Loucy (cell line): Measurements from ENCODE around the gene DPH6.

Experiments
- H2AFZ ChIP-seq: fragments of 200-600 bp; sonication (generic); 2 replicates; pipeline ENCODE4 v1.6.0; 2016; ENCODE audit warnings: antibody characterized with exemption, mild to moderate bottlenecking, low read length, moderate library complexity
- H3F3A ChIP-seq: fragments of 200-600 bp; 2 replicates; pipeline ENCODE4 v1.6.0; 2016; ENCODE audit warnings: antibody characterized with exemption, low read depth, mild to moderate bottlenecking
- H3K27me3 ChIP-seq: fragments of 200-600 bp; sonication (generic); 2 replicates; pipeline ENCODE4 v1.6.1; 2014; ENCODE audit warnings: low read length, mild to moderate bottlenecking; ENCODE audit not compliant: insufficient read depth, poor library complexity, severe bottlenecking
- H3K36me3 ChIP-seq: fragments of 200-600 bp; sonication (generic); 2 replicates; pipeline ENCODE4 v1.6.1; 2016; ENCODE audit warnings: low read length; ENCODE audit not compliant: insufficient read depth
- H3K4me1 ChIP-seq: fragments of 200-600 bp; sonication (generic); 2 replicates; pipeline ENCODE4 v1.5.1; 2014; ENCODE audit warnings: low read length, mild to moderate bottlenecking; ENCODE audit not compliant: insufficient read depth, poor library complexity, severe bottlenecking
- H3K4me2 ChIP-seq: fragments of 200-600 bp; sonication (generic); 2 replicates; pipeline ENCODE4 v1.6.0; 2014; ENCODE audit warnings: antibody characterized with exemption, low read length, low read depth, mild to moderate bottlenecking; ENCODE audit not compliant: poor library complexity, severe bottlenecking
- H3K4me3 ChIP-seq: fragments of 200-600 bp; sonication (generic); 2 replicates; pipeline ENCODE4 v1.5.1; 2014; ENCODE audit warnings: low read length, mild to moderate bottlenecking, mixed read lengths; ENCODE audit not compliant: poor library complexity, severe bottlenecking
- H3K79me2 ChIP-seq: fragments of 200-600 bp; sonication (generic); 2 replicates; pipeline ENCODE4 v1.6.1; 2014; ENCODE audit warnings: low read length; ENCODE audit not compliant: insufficient read depth
- H3K9ac ChIP-seq: fragments of 200-600 bp; sonication (generic); 2 replicates; pipeline ENCODE4 v1.6.0; 2014; ENCODE audit warnings: mild to moderate bottlenecking, low read depth, low read length, moderate library complexity; ENCODE audit not compliant: poor library complexity, severe bottlenecking
- H3K9me2 ChIP-seq: fragments of 200-600 bp; sonication (generic); replicated peaks from 2 replicates; pipeline ENCODE4 v1.6.1; 2016; ENCODE audit warnings: low read depth, low read length, mixed read lengths
- H3K9me3 ChIP-seq: fragments of 200-600 bp; sonication (generic); 2 replicates; pipeline ENCODE4 v1.6.1; 2014; ENCODE audit warnings: mild to moderate bottlenecking, antibody characterized with exemption, low read length, low read depth; ENCODE audit not compliant: insufficient read depth
- H4K20me1 ChIP-seq: fragments of 200-600 bp; sonication (generic); 2 replicates; pipeline ENCODE4 v1.6.0; 2014; ENCODE audit warnings: antibody characterized with exemption, low read length, mild to moderate bottlenecking; ENCODE audit not compliant: insufficient read depth, poor library complexity, severe bottlenecking
- CTCF ChIP-seq: fragments of 200-600 bp; sonication (generic); conservative IDR thresholded peaks from 2 replicates; pipeline ENCODE4 v1.5.1; 2014; ENCODE audit warnings: mild to moderate bottlenecking, antibody characterized with exemption, low read length
- EZH2phosphoT487 ChIP-seq: fragments of 200-600 bp; IDR thresholded peaks from 2 replicates; pipeline ENCODE4 v1.6.1; 2018; ENCODE audit warnings: antibody characterized with exemption, mild to moderate bottlenecking, moderate library complexity, borderline replicate concordance

The DPH6 gene

DNA sequence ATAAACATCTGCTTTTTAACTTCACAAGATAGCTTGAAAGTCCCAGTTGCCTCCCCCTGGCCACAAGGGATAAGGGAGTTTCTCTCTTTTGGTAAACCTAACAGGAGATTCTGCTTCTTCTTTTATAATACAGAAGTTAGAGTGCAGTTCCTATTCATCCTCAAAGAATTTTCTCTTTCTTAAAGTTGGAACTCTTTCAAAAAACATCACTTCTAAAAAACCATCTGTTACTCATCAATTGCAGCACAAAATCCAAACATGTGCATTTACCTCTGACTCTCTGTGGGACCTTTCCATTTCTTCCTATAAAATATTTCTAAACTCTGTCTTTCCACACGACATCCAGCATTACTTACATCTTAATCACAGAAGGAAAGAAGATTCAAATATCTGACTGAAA is 5.1 kb downstream of the DPH6 start:
- Histone ChIP-seq H3K4me1 (peaks cover 10% of the 10 kb centered on the region), H3K9ac (no peak overlapping the region), H4K20me1 (no peaks in the 10 kb centered on the region), H3F3A (no peaks in the 10 kb centered on the region), H3K4me3 (no peak overlapping the region), H3K9me2 (no peaks in the 10 kb centered on the region), H3K9me3 (no peaks in the 10 kb centered on the region), H3K27me3 (no peaks in the 10 kb centered on the region), H3K79me2 (no peaks in the 10 kb centered on the region), H2AFZ (no peak overlapping the region), H3K36me3 (no peaks in the 10 kb centered on the region; the same call in 1 of the 2 replicates), H3K4me2 (no peak overlapping the region)
- TF ChIP-seq CTCF (no peak), EZH2phosphoT487 (no peak)

- Histone ChIP-seq H3K9me2 (no peaks in the 10 kb centered on the region), H3K4me3 (no peak overlapping the region), H3K36me3 (no peaks in the 10 kb centered on the region; the same call in 1 of the 2 replicates), H3K9ac (no peak overlapping the region), H3K4me1 (peaks cover 5% of the 10 kb centered on the region), H3K9me3 (no peaks in the 10 kb centered on the region), H2AFZ (no peak overlapping the region), H3K27me3 (no peaks in the 10 kb centered on the region), H3K79me2 (no peaks in the 10 kb centered on the region), H3F3A (no peaks in the 10 kb centered on the region), H3K4me2 (no peak overlapping the region), H4K20me1 (no peaks in the 10 kb centered on the region)
- TF ChIP-seq EZH2phosphoT487, result no peak
- TF ChIP-seq CTCF, result no peak
Measured at GRCh38 chr15:35540021-35540420, 5.9 kb downstream of the DPH6 start.

DNA sequence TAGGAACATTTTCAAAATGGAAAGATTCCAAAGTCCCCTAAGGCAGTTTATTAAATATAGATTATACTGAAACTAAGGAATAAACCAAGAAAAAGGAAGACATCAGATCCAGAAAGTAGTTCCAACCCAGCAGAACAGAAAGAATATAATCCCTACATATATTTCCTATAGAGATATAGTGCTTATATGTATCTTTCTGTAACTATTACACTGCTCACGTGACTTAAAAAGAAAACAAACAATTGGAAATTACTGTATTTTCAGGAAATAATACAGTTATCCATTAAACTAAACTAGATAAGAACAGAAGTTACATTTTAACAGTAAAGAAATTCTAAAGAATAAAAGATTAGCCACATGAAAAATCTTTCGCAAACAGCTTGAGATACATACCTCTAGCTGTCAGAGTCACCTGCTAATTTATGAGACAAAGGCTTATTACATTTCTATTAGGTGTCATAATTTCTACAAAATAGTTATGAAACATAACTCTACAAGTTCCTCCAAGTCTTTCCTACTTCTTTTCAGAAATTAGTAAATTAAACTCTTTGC is 10.5 kb downstream of the DPH6 start:
- no peak for TF ChIP-seq CTCF
- no peak for TF ChIP-seq EZH2phosphoT487
- Histone ChIP-seq H3K9me2 (no peaks in the 10 kb centered on the region), H4K20me1 (no peaks in the 10 kb centered on the region), H3F3A (no peaks in the 10 kb centered on the region), H3K4me2 (no peak overlapping the region), H3K79me2 (no peaks in the 10 kb centered on the region), H3K9me3 (no peaks in the 10 kb centered on the region), H3K9ac (no peak overlapping the region), H3K36me3 (no peaks in the 10 kb centered on the region; the same call in 1 of the 2 replicates), H3K4me3 (no peak overlapping the region), H3K4me1 (no peaks in the 10 kb centered on the region), H2AFZ (no peak overlapping the region), H3K27me3 (no peaks in the 10 kb centered on the region)
